WTC11 (cell line): ENCODE results near the gene PSAT1. TPM values are rescaled to one million over a fixed set of nuclear protein-coding genes. Genes with fewer than 3 reads are reported as not detected.

Experiments
- ATAC-seq: fragments of 200-7000 bp; cut with Tn5 transposase; 2 replicates; pipeline ENCODE4 v1.10.0; 2021; ENCODE audit warnings: mild to moderate bottlenecking, moderate library complexity
- CTCF ChIA-PET: fragments of 300-600 bp; sonication (Branson Sonifier 250); formaldehyde crosslinking; loops from one replicate; lab custom pipeline; 2021; ENCODE audit warnings: antibody characterized with exemption; lab: Charles Lee
- POLR2A ChIA-PET: fragments of 350-600 bp; sonication (Branson Sonifier 250); formaldehyde crosslinking; loops from one replicate; lab custom pipeline; 2021; ENCODE audit warnings: antibody characterized with exemption; lab: Charles Lee
- DNase-seq: peaks from one replicate; pipeline ENCODE4 v3.0.0; 2021; ENCODE audit warnings: low spot score
- H3K27ac Mint-ChIP-seq: 2 replicates; pipeline ENCODE4 v1.8.0; 2021; ENCODE audit warnings: mixed read lengths
- H3K27me3 Mint-ChIP-seq: 2 replicates; pipeline ENCODE4 v1.8.0; 2021; ENCODE audit warnings: low read depth, mild to moderate bottlenecking, moderate library complexity, mixed read lengths
- H3K36me3 Mint-ChIP-seq: 2 replicates; pipeline ENCODE4 v1.8.0; 2021; ENCODE audit warnings: mixed read lengths
- H3K4me1 Mint-ChIP-seq: 2 replicates; pipeline ENCODE4 v1.8.0; 2022; ENCODE audit warnings: mixed read lengths
- H3K4me3 Mint-ChIP-seq: 2 replicates; pipeline ENCODE4 v1.8.0; 2021; ENCODE audit warnings: mild to moderate bottlenecking, moderate library complexity, mixed read lengths
- H3K9me3 Mint-ChIP-seq: 2 replicates; pipeline ENCODE4 v1.8.0; 2021; ENCODE audit warnings: mixed read lengths
- CREB1 ChIP-seq: sonication (generic); formaldehyde crosslinking; IDR thresholded peaks from 2 replicates; pipeline ENCODE4 v1.8.0; 2023; ENCODE audit warnings: mild to moderate bottlenecking, missing genetic modification reagents
- JAZF1 ChIP-seq: fragments of 250-450 bp; sonication (Bioruptor Pico); IDR thresholded peaks from 2 replicates; pipeline ENCODE4 v1.9.0; 2021; ENCODE audit warnings: moderate library complexity, mild to moderate bottlenecking, inconsistent platforms
- NFATC4 ChIP-seq: fragments of 250-450 bp; sonication (Bioruptor Pico); IDR thresholded peaks from 2 replicates; pipeline ENCODE4 v1.9.0; 2021; ENCODE audit warnings: mild to moderate bottlenecking
- NFYB ChIP-seq: sonication (generic); formaldehyde crosslinking; conservative IDR thresholded peaks from 2 replicates; pipeline ENCODE4 v1.8.0; 2022; ENCODE audit warnings: low read depth, missing genetic modification reagents
- NR3C1 ChIP-seq: sonication (generic); formaldehyde crosslinking; conservative IDR thresholded peaks from 2 replicates; pipeline ENCODE4 v1.8.1; 2023; ENCODE audit warnings: low read depth, mild to moderate bottlenecking, missing genetic modification reagents
- PRRX2 ChIP-seq: fragments of 250-450 bp; sonication (Bioruptor Pico); IDR thresholded peaks from 2 replicates; pipeline ENCODE4 v1.8.0; 2021; ENCODE audit warnings: mild to moderate bottlenecking
- SMAD3 ChIP-seq: sonication (generic); formaldehyde crosslinking; IDR thresholded peaks from 2 replicates; pipeline ENCODE4 v1.8.0; 2022; ENCODE audit warnings: missing genetic modification reagents, mild to moderate bottlenecking, borderline replicate concordance
- TEAD1 ChIP-seq: sonication (generic); formaldehyde crosslinking; IDR thresholded peaks from 2 replicates; pipeline ENCODE4 v1.8.0; 2022; ENCODE audit warnings: mild to moderate bottlenecking, missing genetic modification reagents
- ZBTB21 ChIP-seq: sonication (generic); formaldehyde crosslinking; IDR thresholded peaks from 2 replicates; pipeline ENCODE4 v1.8.1; 2023; ENCODE audit warnings: mild to moderate bottlenecking, missing genetic modification reagents, borderline replicate concordance
- ZNF121 ChIP-seq: sonication (generic); formaldehyde crosslinking; IDR thresholded peaks from 2 replicates; pipeline ENCODE4 v1.8.0; 2023; ENCODE audit warnings: missing genetic modification reagents
- total RNA-seq: library from RNA; stranded (reverse); gene quantifications from 3 replicates; pipeline ENCODE4 v1.2.3, GENCODE V29; 2021
- TF ChIP-seq, protein P1 (sequence below): fragments of 250-450 bp; sonication (Bioruptor Pico); conservative IDR thresholded peaks from 2 replicates; pipeline ENCODE4 v1.9.0; 2021; ENCODE audit warnings: mild to moderate bottlenecking
- TF ChIP-seq, protein P2 (sequence below): sonication (generic); formaldehyde crosslinking; IDR thresholded peaks from 2 replicates; pipeline ENCODE4 v1.8.0; 2023; ENCODE audit warnings: mild to moderate bottlenecking, missing genetic modification reagents
- TF ChIP-seq, protein P3 (sequence below): sonication (generic); formaldehyde crosslinking; IDR thresholded peaks from 2 replicates; pipeline ENCODE4 v1.8.1; 2023; ENCODE audit warnings: mild to moderate bottlenecking, missing genetic modification reagents
- TF ChIP-seq, protein P4 (sequence below): sonication (generic); formaldehyde crosslinking; IDR thresholded peaks from 2 replicates; pipeline ENCODE4 v1.8.1; 2023; ENCODE audit warnings: mild to moderate bottlenecking, missing genetic modification reagents, moderate library complexity
- TF ChIP-seq, protein P5 (sequence below): sonication (generic); formaldehyde crosslinking; IDR thresholded peaks from 2 replicates; pipeline ENCODE4 v1.8.0; 2022; ENCODE audit warnings: missing genetic modification reagents

PSAT1 gene
- total RNA-seq, 1 experiment from 2014 or later = 240 TPM

DNA sequence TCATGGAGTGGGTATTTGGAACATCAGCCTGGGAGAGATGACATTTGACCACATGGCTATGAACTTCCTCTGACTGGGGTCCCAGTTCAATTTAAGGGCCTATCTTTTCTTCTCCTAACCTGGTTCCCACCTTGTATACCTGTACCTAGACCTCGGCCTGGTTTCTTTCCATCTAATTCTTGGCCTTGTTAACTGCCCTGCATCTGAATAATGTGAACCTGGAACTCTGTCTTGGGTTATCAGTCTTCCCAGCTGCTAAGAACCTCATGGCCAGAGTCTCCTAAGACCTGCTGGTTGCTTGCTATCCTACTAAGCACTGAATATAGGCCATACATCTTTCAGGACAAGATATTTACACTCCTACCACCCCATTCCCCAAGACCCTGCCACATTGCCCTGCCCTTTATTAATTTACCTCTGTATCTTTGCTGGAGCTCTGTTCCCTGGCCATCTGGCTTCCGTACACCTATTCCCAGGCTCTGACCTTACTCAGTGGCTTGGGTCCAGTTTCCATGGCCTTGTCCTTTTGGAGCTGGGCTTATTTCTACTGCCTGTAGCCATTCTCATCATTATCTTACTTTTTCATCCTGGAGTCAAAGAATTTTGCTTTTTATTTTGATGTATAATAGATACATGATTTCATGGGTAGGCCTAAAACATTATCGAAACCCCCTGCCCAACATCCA, 6.6 kb downstream of the PSAT1 start:
- ChIA-PET POLR2A (interaction anchor here (0.7 to 1.8 kb wide), 2 partner anchors 24 to 44 kb away, joined by 3 to 4 read pairs; no protein-coding TSS in a partner anchor), CTCF (no interaction called here)
- DNase-seq = no peak
- no peaks in the 10 kb centered on the region for H3K9me3 Mint-ChIP-seq
- peak overlapping the region; percentile 17; the same call in 1 of the 2 replicates for H3K27ac Mint-ChIP-seq
- no peaks in the 10 kb centered on the region for H3K27me3 Mint-ChIP-seq
- no peak overlapping the region for H3K4me3 Mint-ChIP-seq
- H3K4me1 Mint-ChIP-seq = peaks cover 10% of the 10 kb centered on the region
- TF ChIP-seq, protein P1, sequence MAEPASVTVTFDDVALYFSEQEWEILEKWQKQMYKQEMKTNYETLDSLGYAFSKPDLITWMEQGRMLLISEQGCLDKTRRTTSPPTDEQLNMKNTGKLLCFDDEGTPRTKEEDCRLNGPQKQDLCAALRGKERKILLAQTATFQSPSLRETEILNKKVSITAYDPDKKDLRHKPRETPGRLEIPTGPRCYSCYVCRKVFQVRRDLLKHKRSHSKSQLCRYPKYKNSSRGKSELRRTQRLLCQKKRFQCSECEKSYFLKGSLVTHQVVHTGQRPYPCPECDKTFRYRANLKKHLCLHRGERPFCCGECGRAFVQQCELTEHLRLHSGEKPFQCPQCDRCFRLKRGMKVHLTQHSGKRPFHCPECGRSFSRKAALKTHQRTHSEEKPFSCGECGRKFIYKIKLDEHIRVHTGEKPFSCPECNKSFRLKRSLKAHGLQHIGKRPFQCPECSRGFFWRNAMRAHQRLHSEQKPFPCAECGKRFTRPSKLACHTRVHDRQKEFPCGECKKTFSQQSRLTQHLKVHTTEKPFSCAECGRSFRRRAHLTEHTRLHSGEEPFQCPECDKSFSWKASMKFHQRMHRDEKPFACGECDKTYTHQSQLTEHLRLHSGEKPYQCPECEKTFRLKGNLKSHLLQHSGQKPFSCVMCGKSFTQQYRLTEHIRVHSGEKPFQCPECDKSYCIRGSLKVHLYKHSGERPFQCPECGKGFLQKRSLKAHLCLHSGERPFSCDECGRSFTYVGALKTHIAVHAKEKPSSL = no peak
- TF ChIP-seq CREB1 (CRISPR knock-in tag) = no peak
- TF ChIP-seq, protein P2, sequence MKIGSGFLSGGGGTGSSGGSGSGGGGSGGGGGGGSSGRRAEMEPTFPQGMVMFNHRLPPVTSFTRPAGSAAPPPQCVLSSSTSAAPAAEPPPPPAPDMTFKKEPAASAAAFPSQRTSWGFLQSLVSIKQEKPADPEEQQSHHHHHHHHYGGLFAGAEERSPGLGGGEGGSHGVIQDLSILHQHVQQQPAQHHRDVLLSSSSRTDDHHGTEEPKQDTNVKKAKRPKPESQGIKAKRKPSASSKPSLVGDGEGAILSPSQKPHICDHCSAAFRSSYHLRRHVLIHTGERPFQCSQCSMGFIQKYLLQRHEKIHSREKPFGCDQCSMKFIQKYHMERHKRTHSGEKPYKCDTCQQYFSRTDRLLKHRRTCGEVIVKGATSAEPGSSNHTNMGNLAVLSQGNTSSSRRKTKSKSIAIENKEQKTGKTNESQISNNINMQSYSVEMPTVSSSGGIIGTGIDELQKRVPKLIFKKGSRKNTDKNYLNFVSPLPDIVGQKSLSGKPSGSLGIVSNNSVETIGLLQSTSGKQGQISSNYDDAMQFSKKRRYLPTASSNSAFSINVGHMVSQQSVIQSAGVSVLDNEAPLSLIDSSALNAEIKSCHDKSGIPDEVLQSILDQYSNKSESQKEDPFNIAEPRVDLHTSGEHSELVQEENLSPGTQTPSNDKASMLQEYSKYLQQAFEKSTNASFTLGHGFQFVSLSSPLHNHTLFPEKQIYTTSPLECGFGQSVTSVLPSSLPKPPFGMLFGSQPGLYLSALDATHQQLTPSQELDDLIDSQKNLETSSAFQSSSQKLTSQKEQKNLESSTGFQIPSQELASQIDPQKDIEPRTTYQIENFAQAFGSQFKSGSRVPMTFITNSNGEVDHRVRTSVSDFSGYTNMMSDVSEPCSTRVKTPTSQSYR (CRISPR knock-in tag) = no peak
- TF ChIP-seq JAZF1 (CRISPR knock-in tag) = no peak
- TF ChIP-seq, protein P3, sequence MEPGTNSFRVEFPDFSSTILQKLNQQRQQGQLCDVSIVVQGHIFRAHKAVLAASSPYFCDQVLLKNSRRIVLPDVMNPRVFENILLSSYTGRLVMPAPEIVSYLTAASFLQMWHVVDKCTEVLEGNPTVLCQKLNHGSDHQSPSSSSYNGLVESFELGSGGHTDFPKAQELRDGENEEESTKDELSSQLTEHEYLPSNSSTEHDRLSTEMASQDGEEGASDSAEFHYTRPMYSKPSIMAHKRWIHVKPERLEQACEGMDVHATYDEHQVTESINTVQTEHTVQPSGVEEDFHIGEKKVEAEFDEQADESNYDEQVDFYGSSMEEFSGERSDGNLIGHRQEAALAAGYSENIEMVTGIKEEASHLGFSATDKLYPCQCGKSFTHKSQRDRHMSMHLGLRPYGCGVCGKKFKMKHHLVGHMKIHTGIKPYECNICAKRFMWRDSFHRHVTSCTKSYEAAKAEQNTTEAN (CRISPR knock-in tag) = no peak
- TF ChIP-seq ZNF121 (CRISPR knock-in tag) = no peak
- no peak for TF ChIP-seq NR3C1 (CRISPR knock-in tag)
- no peak for TF ChIP-seq NFYB
- TF ChIP-seq, protein P4, sequence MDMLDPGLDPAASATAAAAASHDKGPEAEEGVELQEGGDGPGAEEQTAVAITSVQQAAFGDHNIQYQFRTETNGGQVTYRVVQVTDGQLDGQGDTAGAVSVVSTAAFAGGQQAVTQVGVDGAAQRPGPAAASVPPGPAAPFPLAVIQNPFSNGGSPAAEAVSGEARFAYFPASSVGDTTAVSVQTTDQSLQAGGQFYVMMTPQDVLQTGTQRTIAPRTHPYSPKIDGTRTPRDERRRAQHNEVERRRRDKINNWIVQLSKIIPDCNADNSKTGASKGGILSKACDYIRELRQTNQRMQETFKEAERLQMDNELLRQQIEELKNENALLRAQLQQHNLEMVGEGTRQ (CRISPR knock-in tag) = no peak
- TF ChIP-seq SMAD3 (CRISPR knock-in tag) = no peak
- no peak for ATAC-seq
- H3K36me3 Mint-ChIP-seq = peaks cover 77% of the 10 kb centered on the region

DNA sequence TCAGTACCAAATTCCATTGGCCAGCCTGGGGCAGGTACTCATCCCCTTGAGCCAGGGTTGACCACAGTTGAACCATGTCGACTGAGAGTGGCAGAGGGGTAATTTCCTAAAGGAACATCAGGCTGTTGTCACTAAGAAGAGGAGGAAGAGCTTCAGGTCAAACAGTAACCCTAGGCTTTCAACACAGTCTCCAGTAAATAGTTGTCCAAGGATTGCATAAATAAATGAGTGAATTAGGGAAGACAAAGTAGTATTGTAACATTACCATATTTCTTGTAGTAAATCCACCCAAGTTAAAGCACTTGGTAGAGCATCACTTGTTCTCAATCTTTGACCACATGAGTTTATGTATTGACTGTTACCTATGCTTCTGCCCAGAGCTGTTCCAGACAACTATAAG, 7.4 kb downstream of the PSAT1 start:
- Mint-ChIP-seq H3K4me3 (no peak overlapping the region), H3K27me3 (no peaks in the 10 kb centered on the region), H3K9me3 (no peaks in the 10 kb centered on the region), H3K4me1 (peaks cover 3% of the 10 kb centered on the region), H3K36me3 (peaks cover 78% of the 10 kb centered on the region), H3K27ac (0 out of 2 replicates have a peak overlapping the region, but pooled peaks have one; percentile 2)
- ATAC-seq = no peak
- POLR2A ChIA-PET = interaction anchor here (0.6 to 1.8 kb wide), 4 partner anchors 9 to 998 kb away, joined by 3 to 5 read pairs (median 4); no protein-coding TSS in a partner anchor
- TF ChIP-seq NFATC4 (CRISPR knock-in tag) (no peak), PRRX2 (CRISPR knock-in tag) (0 out of 2 replicates have a peak, but pooled peaks have one; percentile 51)
- DNase-seq = no peak
- CTCF ChIA-PET = interaction anchor here (1.1 kb wide), 1 partner anchor 65 kb away, joined by 3 read pairs; no protein-coding TSS in a partner anchor

DNA sequence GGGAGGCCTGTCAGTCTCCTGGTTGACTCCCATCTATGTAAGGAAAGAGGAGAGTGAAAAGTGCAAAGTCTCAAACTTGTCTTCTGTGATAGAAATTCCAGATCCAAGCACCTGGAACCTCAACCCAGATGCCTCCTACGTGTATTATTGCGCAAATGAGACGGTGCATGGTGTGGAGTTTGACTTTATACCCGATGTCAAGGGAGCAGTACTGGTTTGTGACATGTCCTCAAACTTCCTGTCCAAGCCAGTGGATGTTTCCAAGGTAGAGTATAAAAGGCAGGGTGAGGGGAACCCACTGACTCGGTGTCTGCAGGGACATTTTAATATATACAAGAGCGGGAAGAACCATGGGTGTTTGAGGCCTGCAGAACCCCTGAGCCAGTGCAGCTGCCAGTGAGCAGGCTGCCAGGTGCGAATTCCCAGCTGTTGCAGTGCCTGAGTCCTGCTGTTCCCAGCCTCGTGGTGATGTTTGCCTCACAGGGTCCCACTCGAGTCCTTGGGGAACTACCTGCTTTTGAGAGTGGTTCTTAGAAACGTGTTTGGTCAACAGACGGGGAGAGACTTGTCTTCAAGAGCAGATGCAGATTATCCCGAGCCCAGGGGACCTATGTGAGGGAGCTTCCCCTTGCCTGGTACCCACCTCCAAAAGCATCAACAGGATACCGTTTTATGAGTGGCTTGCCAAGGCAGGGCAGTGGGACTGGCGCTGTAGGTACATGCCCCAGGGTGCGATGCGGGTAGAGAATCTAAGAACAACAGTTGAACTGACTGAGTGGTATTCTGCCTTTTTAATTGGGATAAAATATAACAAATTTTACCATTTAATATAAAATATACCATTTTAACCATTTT, 9.5 kb downstream of the PSAT1 start:
- no peak overlapping the region for H3K4me3 Mint-ChIP-seq
- ATAC-seq = no peak
- no peaks in the 10 kb centered on the region for H3K27me3 Mint-ChIP-seq
- peaks cover 86% of the 10 kb centered on the region for H3K36me3 Mint-ChIP-seq
- no peaks in the 10 kb centered on the region for H3K4me1 Mint-ChIP-seq
- no peak overlapping the region; the same call in none of the 2 replicates for H3K27ac Mint-ChIP-seq
- ChIA-PET CTCF (no interaction called here), POLR2A (interaction anchor here (5.2 kb wide), 1 partner anchor 9 kb away, joined by 24 read pairs; the partner anchor contains the start of gene PSAT1)
- no peak for DNase-seq
- no peaks in the 10 kb centered on the region for H3K9me3 Mint-ChIP-seq
- TF ChIP-seq, protein P1 = no peak
- TF ChIP-seq, protein P5, sequence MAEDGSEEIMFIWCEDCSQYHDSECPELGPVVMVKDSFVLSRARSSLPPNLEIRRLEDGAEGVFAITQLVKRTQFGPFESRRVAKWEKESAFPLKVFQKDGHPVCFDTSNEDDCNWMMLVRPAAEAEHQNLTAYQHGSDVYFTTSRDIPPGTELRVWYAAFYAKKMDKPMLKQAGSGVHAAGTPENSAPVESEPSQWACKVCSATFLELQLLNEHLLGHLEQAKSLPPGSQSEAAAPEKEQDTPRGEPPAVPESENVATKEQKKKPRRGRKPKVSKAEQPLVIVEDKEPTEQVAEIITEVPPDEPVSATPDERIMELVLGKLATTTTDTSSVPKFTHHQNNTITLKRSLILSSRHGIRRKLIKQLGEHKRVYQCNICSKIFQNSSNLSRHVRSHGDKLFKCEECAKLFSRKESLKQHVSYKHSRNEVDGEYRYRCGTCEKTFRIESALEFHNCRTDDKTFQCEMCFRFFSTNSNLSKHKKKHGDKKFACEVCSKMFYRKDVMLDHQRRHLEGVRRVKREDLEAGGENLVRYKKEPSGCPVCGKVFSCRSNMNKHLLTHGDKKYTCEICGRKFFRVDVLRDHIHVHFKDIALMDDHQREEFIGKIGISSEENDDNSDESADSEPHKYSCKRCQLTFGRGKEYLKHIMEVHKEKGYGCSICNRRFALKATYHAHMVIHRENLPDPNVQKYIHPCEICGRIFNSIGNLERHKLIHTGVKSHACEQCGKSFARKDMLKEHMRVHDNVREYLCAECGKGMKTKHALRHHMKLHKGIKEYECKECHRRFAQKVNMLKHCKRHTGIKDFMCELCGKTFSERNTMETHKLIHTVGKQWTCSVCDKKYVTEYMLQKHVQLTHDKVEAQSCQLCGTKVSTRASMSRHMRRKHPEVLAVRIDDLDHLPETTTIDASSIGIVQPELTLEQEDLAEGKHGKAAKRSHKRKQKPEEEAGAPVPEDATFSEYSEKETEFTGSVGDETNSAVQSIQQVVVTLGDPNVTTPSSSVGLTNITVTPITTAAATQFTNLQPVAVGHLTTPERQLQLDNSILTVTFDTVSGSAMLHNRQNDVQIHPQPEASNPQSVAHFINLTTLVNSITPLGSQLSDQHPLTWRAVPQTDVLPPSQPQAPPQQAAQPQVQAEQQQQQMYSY (CRISPR knock-in tag) = no peak
- TF ChIP-seq NFYB = no peak
- no peak for TF ChIP-seq TEAD1 (CRISPR knock-in tag)
- TF ChIP-seq ZBTB21 (CRISPR knock-in tag) = no peak
